HG03521 (cell line): Measurements from ENCODE around the gene FUZ.

ENCODE experiments used
- ATAC-seq: cut with Tn5 transposase; IDR thresholded peaks from one replicate; pipeline ENCODE4 v1.9.1; 2021; ENCODE audit warnings: mild to moderate bottlenecking, moderate library complexity; ENCODE audit not compliant: unreplicated experiment

FUZ gene

DNA sequence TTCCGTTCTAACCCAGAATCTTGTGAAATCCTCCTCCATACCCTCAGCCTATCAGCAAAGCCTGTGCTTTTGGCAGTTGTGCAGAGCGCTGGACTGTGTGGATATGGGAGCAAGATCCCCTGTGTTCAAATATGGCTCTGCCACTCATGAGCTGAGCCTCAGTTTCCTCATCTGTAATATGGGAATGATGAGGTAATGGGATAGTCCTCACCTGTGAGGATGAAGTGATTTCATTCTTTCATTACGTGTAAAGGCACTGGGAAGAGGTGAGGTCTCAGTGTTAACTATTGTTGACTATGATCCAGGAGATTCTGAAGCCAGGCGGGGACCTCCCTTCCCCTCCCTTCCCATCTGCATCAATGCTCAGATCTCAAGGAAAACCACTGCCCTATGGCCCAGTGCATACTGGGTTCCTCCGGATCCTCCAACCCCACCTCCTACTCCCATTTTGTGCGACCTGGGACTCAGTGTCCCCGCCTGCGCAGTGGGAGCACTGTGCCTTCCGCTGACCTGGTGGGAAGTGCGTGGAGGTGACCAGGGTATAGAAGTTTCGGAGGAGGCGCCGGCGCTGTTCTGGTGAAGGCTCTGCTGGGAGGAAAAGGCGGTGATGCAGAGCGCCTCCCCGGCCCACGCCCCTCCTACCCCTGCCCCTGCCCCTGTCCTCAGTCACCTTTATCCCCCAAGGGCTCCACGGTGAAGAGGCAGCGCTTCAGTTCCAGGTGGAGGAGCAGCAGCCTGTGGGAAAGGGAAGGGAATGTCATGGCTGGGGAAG, 5.0 kb downstream of the FUZ start:
- no peak for ATAC-seq

DNA sequence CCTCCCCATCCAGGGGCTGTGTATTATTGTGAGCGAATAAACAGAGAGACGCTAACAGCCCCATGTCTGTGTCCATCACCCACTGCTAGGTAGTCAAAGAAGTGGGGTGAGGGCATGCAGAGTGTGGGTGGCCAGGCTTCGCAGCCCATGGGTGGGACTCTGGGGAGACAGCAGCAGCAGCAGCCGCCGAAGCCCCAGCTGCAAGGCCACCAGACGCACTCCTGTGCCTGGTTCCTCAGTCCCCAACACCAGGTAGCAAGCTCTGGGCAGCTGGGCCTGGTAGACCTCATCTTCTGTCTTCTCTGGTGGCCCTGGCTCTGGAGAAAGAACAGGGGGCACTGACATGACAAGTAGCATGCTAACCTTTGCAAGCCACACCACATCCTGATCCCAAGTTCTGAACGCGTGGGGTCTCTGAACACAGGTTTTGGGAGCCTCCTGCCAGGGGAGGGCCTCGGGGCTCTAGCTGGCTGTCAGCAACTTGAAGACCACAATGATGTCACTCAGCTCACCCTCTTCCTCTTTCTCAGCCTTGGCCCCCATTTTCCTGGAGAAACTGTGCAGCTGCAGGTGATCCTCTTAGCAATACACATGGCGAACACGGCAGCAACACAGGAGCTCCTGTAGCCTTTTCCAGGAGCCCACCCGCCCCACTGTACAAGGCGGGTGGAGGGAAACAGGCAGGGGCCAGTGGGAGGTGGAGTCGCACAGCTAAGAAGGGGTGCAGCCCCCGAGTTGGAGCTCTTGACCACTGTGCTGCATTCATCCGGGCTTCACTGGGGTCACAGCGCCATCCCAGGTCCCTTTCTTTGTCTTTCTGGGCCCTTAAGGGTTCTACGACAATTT, 5.8 kb downstream of the FUZ start:
- ATAC-seq, result no peak

DNA sequence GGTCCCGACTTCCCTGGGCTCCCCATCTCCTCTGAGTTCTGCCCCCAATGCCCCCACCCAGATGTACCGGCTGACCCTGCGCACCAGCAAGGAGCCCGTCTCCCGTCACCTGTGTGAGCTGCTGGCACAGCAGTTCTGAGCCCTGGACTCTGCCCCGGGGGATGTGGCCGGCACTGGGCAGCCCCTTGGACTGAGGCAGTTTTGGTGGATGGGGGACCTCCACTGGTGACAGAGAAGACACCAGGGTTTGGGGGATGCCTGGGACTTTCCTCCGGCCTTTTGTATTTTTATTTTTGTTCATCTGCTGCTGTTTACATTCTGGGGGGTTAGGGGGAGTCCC, 6.5 kb downstream of the FUZ start:
- no peak for ATAC-seq

DNA sequence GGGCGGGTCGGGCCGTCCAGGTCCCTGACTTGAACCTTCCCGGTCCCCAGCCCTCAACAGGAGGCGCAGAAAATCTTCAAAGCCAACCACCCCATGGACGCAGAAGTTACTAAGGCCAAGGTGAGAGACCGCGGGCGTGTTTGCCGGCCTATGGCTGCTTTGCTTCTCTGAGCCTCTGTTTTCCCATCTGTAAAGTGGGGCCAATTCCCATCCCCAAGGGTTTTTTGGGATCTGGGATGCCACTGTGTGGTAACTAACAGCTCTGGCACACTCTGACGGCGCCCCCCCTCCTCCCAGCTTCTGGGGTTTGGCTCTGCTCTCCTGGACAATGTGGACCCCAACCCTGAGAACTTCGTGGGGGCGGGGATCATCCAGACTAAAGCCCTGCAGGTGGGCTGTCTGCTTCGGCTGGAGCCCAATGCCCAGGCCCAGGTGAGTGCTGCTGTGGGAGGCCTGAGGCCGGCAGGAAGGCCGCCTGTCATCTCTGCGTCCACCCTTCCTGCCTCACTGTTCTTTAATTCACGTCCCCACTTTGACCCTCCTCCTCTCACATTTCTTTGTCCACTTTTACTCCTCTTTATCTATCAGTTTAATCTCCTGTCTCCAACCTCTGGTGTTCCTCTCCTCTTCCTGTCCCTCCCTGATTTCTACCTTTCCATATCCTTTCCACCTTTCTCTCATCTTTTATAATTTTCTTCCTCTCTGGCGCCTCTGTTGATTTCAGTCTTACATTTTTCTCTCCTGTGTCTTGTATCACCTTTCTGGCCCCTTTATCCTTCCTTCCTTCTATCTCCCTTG, 7.1 kb downstream of the FUZ start:
- ATAC-seq, result no peak

DNA sequence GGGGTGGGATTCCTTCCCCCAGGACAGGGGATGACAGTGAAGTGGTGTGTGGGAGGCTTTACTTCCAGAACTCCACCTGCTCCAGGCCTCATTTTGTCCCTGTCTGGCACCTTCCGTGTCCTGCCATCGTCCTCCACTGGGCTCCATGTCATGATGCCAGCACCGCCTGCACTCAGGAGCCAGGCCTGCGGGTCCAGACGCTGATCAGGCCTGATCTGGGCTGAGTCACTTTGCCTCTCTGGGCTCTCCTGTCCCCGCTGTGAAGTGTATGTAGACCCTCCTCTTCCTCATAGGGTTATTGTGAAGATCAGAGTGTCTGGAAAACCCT, 9.6 kb downstream of the FUZ start:
- no peak for ATAC-seq

DNA sequence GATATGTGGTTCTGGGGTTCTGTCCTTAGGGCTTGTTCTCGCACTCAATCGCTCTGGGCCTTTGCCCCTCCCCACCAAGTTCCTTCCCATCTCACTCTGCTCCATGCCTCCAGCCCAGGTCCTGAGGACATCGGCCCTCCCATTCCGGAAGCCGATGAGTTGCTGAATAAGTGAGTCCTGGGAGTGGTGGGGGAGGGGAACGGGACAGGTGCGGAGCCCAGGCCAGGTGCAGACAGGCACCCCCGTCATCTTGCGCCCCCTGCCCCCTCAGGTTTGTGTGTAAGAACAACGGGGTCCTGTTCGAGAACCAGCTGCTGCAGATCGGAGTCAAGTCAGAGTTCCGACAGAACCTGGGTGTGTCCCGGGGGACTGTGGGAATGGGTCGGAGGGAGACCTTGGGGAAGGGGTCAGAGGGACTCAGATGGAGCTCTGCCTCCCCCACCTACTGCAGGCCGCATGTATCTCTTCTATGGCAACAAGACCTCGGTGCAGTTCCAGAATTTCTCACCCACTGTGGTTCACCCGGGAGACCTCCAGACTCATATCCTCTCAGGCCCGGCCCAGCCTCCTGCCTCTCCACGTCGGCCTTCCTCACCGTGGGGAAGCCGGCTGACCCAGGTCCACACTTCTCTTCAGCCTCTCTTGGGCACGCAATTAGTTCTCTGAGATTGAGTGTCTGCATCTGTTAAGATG, 10.1 kb downstream of the FUZ start:
- no peak for ATAC-seq

DNA sequence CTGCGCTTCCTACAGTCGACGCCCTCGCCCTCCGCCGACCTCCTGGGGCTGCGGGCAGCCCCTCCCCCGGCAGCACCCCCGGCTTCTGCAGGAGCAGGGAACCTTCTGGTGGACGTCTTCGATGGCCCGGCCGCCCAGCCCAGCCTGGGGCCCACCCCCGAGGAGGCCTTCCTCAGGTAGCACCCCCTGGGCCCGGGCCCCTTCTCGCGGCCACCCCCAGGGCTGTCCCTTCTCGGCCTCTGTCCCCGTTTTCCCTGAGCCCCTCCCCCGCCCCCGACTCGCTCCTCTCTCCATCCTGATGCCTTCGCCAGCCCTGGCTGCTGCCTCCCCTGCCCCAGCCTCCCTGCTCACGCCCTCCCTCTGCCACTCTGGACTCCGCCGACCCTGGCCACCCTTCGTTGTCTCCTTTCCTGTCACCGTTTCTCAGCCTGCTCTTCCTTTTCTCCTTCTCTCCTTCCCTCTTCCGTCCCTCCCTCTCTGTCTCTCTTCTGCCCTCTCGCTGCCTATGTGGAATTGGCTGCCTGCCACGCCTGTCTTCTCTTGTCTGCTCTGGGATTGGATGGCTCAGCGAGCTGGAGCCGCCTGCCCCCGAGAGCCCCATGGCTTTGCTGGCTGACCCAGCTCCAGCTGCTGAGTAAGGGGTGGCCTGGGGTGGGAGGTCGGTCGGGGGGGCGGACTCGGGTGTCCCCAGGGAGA, 11.0 kb downstream of the FUZ start:
- no peak for ATAC-seq

DNA sequence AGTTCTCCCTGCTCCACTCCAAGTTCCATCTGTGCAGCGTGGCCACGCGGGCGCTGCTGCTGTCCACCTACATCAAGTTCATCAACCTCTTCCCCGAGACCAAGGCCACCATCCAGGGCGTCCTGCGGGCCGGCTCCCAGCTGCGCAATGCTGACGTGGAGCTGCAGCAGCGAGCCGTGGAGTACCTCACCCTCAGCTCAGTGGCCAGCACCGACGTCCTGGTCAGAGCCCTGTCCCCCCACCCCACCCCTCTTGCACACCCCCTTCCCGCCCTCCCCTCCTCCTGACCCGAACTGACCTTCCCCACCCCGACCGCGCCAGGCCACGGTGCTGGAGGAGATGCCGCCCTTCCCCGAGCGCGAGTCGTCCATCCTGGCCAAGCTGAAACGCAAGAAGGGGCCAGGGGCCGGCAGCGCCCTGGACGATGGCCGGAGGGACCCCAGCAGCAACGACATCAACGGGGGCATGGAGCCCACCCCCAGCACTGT, 11.6 kb downstream of the FUZ start:
- no peak for ATAC-seq

DNA sequence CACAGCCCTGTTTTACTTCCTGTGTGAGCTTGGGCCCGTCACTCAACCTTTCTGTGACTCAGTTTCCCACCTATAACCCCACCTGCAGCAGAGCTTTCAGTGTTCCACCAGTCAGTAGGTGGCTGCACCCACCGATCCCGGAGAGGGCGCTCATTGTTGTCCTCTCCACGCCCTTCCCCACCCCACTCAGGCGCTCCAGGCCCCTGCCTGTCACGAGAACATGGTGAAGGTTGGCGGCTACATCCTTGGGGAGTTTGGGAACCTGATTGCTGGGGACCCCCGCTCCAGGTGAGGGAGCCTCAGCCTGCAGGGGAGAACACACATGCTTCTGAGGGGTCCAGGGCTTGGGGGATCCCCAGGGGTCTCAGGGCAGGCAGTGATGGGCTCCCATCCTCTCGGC, 12.3 kb downstream of the FUZ start:
- no peak for ATAC-seq

DNA sequence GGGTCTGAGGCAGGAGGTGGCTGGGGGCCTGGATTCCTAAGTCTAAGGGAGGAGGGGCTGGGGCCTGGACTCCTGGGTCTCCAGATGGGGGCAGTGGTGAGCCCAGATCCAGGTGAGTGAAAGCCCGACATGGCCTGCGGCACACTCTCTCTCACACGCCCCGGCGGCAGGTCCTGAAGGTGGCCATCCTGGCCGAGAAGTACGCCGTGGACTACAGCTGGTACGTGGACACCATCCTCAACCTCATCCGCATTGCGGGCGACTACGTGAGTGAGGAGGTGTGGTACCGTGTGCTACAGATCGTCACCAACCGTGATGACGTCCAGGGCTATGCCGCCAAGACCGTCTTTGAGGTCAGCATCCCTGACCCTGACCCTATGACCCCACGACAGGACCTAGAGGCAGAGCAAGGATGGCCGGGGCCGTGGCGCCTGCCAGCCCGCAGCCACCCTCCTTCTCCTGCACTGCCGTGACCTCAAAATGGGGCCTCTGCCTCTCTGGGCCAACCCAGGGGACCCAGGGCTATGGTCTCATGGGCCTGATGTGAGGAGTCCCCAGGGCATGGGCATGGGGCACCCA, 13.2 kb downstream of the FUZ start:
- ATAC-seq, result no peak

DNA sequence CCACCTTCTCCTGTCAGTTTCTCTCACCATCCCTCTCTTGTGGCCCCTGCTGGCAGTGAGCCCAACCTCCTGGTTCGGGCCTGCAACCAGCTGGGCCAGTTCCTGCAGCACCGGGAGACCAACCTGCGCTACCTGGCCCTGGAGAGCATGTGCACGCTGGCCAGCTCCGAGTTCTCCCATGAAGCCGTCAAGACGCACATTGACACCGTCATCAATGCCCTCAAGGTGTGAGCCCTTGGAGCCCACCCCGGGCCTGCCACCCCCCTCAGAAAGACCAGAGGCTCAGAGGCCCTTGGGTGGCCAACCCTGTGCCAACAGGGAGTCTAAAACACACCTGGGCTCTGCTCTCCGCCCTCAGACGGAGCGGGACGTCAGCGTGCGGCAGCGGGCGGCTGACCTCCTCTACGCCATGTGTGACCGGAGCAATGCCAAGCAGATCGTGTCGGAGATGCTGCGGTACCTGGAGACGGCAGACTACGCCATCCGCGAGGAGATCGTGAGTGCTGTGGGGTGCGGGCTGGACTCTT, 13.8 kb downstream of the FUZ start:
- no peak for ATAC-seq

DNA sequence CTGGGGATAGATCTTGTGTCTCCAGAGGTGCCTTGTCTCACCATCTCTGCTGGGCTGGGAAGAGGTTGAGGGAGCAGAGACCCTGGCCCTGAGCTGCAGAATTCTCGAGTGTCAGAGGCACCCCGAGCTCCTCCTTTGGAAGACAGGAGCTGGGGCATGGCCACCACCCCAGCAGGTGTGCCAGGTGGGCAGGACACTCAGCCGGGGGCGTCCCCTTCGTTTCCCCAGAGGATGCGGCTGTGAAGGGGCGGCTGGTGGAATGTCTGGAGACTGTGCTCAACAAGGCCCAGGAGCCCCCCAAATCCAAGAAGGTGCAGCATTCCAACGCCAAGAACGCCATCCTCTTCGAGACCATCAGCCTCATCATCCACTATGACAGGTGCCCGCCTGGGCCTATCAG, 14.5 kb downstream of the FUZ start:
- no peak for ATAC-seq

DNA sequence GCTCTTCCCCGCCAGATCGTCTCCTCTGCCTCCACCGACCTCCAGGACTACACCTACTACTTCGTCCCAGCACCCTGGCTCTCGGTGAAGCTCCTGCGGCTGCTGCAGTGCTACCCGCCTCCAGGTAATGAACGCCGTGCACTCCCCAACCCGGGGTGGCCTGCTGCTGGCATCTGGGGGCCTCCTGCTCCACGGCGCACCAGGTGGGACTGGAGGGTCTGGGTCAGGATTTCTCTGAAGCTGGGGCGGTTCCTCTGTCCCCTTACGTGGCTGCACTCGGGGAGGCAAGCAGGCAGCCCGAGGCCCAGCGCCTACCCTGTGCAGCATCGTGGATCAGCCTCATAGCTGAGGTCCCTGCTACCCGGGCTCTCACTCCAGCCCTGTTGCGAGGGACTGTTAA, 17.5 kb downstream of the FUZ start:
- no peak for ATAC-seq

DNA sequence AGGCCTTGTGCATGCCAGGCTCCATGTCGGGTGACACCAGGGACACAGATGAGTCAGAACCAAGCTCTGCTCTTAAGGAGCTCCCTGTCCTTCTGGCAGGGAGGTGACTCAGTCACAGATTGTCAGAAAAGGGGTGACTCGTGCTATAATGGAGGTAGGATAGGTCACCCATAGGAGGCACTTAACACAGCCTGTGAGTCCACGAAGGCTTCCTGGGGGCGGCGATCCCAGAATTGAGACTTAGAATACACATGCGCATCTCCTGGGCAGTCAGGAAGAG, 19.6 kb downstream of the FUZ start:
- no peak for ATAC-seq

DNA sequence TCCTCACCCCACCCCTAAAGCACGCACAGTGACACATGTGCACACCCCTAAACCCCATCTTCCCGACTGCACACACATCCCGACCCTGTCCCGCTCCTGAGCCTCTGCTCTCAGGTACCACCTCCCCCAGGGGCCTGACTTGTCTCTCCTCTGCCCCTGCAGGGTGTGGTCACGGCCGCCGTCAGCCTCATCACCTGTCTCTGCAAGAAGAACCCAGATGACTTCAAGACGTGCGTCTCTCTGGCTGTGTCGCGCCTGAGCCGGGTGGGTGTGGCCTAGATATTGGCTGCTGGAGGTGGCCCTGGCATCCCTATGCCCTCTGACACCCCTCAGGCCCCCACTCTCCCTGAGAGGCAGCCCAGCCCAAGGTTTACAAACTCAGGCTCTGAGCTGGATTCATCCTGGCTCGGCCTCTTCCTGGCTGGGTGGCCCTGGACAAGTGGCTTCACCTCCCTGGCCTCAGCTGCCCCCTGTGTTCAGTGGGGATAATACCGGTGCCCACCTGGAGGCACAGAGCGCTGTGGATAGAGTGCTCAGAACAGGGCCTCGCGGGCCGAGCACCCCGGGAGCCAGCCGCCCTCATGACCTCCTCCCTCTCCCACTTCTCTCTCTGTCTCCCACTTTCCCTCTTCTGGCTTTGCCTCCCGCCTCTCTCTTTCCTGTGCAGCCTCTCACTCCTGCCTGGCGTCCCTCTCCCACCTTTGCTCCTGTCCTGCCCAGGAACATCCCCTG, 20.1 kb downstream of the FUZ start:
- no peak for ATAC-seq

DNA sequence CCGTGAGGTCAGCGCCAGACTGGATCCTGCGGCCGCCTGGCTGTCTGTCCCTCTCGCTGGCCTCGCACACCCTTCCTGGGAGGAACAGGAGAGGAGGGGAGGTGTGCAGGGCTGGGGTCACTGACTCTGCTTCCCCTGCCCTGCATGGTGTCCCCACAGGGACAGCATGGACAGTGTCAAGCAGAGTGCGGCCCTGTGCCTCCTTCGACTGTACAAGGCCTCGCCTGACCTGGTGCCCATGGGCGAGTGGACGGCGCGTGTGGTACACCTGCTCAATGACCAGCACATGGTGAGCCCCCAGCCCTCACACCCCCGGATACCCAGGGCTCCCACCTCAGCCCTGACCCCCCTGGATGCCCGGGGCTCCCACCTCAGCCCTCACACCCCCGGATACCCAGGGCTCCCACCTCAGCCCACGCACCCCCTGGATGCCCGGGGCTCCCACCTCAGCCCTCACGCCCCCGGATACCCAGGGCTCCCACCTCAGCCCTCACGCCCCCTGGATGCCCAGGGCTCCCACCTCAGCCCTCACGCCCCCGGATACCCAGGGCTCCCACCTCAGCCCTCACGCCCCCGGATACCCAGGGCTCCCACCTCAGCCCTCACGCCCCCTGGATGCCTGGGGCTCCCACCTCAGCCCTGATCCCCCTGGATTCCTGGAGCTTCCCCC, 21.2 kb downstream of the FUZ start:
- no peak for ATAC-seq

DNA sequence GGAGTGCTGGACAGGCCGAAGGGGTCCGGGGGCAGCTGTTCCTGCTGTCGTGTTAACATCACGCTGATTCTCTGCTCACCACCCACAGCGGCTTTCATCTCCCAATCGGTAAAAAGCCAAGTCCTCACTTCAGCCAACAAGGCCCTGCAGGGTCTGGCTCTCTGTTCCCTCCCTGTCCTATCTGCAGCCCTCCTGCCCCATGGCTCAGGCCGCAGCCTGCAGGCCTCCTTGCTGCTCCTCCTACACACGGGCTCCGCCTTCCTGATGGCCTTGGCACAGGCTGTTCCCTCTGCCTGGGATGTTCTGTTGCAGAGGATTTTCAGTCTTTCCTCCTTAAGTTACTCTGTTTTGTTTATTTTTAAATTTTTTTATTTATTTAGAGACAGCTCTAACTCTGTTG, 22.2 kb downstream of the FUZ start:
- no peak for ATAC-seq

DNA sequence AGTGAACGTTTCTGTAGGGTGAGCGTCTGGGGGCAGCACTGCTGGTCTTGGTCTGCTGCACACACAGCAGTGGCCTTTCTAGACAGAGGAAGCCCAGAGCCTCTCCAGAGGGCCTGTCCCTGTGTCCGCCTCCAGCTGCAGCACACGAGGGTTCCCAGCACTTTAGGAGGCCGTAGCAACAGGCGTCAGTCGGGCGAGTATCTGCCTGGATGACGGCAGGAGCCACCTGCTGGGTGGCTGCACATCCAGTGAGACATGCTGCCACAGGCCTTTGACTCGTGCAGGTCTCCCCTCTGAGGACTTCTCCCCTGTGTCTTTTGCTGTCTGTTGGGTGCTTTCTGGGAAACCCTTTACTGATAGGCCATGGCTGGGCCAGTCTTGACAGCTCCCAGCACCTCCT, 24.2 kb downstream of the FUZ start:
- no peak for ATAC-seq

DNA sequence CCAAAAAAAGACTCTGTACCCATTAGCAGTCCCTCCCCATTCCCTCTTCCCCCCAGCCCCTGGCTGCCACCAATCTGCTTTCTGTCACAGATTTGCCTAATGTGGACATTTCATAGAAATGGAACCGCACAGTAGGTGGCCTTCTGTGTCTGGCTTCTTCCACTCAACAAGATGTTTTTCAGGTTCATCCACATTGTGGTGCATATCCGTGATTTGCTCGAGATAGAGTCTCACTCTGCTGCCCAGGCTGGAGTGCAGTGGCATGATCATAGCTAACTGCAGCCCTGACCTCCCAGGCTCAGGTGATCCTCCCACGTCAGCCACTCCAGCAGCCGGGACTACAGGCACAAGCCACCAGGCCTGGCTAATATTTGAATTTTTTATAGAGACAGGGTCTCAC, 25.3 kb downstream of the FUZ start:
- no peak for ATAC-seq
